ENCODE results near the gene KLHL24. TPM values are rescaled to one million over a fixed set of nuclear protein-coding genes. Genes with fewer than 3 reads are reported as not detected.
"Not testable (repeated sequence)": the region's sequence is repeated elsewhere in the genome, so short reads cannot be mapped to it uniquely, and the experiment has no call there.

Gene KLHL24
- total and polyA plus RNA-seq, 4 donors, result 26.2 to 162 (median 51.0) TPM

DNA sequence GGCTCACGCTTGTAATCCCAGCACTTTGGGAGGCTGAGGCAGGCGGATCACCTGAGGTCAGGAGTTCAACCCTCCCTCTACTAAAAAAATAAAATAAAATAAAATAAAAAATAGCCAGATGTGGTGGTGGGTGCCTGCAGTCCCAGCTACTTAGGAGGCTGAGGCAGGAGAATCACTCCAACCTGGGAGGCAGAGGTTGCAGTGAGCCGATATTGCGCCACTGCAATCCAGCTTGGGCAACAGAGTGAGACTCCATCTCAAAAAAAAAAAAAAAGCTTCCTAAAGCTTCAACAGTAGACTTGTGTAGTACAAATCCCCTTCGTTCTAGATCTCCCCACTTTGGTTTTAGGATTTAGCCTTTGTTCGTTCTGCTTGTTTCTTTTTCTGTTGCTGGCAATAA, 68.5 kb downstream of the KLHL24 start:
- not testable (repeated sequence) for H3K27ac ChIP-seq (ENCODE audit: low read depth, low read length); H3K4me3 ChIP-seq (ENCODE audit: low read depth, low read length); H3K9me3 ChIP-seq (ENCODE audit: control insufficient read depth, insufficient read depth, low read length); H3K27me3 ChIP-seq (ENCODE audit: control insufficient read depth, insufficient read depth, low read length); DNase-seq (ENCODE audit: low read depth in 4 of 6, low spot score in 6 of 6)
- H3K4me1 ChIP-seq (ENCODE audit: control insufficient read depth, insufficient read depth, low read length), result peaks cover 11% of the 10 kb centered on the region
- WGBS (ENCODE audit: insufficient coverage), result no CpG with 5 or more reads among the region's 6 CpGs
- H3K36me3 ChIP-seq (ENCODE audit: control insufficient read depth, insufficient read depth, low read length), result peaks cover 12% of the 10 kb centered on the region

- DNase-seq (ENCODE audit: low read depth in 4 of 6, low spot score in 6 of 6), result no peak
These were observed 74.8 kb downstream of the KLHL24 start for GRCh38 chr3:183710231-183710630.

DNA sequence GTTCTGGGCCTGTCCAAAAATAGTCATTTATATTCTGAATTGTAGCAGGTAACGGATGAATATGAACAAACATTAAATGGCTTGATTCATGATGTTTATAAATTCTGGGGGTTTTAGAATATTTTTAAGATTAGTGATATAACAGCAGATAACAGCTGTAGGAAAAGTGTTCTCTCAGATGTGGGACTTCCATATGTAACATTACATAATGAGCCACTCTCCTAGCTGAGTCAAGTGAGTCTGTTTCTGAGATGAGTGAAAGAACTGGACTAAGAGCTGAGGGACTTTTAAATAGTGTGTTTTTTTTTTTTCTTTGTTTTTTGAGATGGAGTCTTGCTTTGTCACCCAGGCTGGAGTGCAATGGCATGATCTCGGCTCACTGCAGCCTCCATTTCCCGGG, 76.1 kb downstream of the KLHL24 start:
- H3K4me1 ChIP-seq (ENCODE audit: control insufficient read depth, insufficient read depth, low read length), result no peaks in the 10 kb centered on the region
- 100% methylated on average over 3 of the region's 3 CpGs for WGBS (ENCODE audit: insufficient coverage)
- H3K4me3 ChIP-seq (ENCODE audit: low read depth, low read length), result no peak overlapping the region

More at GRCh38 chr3:183710231-183710630, 74.8 kb downstream of the KLHL24 start:
- no peaks in the 10 kb centered on the region for H3K9me3 ChIP-seq (ENCODE audit: control insufficient read depth, insufficient read depth, low read length)
- no peaks in the 10 kb centered on the region for H3K36me3 ChIP-seq (ENCODE audit: control insufficient read depth, insufficient read depth, low read length)
- H3K27me3 ChIP-seq (ENCODE audit: control insufficient read depth, insufficient read depth, low read length), result no peaks in the 10 kb centered on the region
- no peak overlapping the region for H3K4me3 ChIP-seq (ENCODE audit: low read depth, low read length)
- no peaks in the 10 kb centered on the region for H3K4me1 ChIP-seq (ENCODE audit: control insufficient read depth, insufficient read depth, low read length)
- no peak overlapping the region for H3K27ac ChIP-seq (ENCODE audit: low read depth, low read length)

DNA sequence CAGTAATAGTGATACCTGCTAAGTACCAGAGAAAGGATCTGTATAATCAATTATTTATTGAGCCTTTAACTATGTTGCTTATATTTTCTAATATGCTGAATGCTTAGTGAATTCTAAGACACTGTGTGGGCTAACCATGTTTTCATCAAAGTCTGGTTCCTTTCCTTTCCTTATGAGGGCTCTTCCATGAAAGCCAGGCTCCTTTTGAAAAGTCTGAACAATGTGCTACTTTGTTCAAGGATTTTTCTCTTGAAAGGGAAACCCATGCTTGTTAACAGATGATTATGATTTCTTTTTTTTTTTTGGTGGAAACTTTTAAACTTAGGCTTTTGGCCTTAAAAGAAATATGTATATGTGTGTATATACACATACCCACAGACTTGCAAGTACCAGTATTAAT, 79.2 kb downstream of the KLHL24 start:
- peaks cover 21% of the 10 kb centered on the region for H3K36me3 ChIP-seq (ENCODE audit: control insufficient read depth, insufficient read depth, low read length)
- H3K27me3 ChIP-seq (ENCODE audit: control insufficient read depth, insufficient read depth, low read length), result no peaks in the 10 kb centered on the region
- peak in 1 of 6 donors; percentile 9 for DNase-seq (ENCODE audit: low read depth in 4 of 6, low spot score in 6 of 6)
- no peaks in the 10 kb centered on the region for H3K4me1 ChIP-seq (ENCODE audit: control insufficient read depth, insufficient read depth, low read length)
- H3K27ac ChIP-seq (ENCODE audit: low read depth, low read length), result peak overlapping the region; percentile 75
- no peaks in the 10 kb centered on the region for H3K9me3 ChIP-seq (ENCODE audit: control insufficient read depth, insufficient read depth, low read length)
- H3K4me3 ChIP-seq (ENCODE audit: low read depth, low read length), result no peak overlapping the region

More for the DNA sequence above, 76.1 kb downstream of the KLHL24 start:
- Histone ChIP-seq H3K9me3 (ENCODE audit: control insufficient read depth, insufficient read depth, low read length) (no peaks in the 10 kb centered on the region), H3K36me3 (ENCODE audit: control insufficient read depth, insufficient read depth, low read length) (peaks cover 7% of the 10 kb centered on the region), H3K27ac (ENCODE audit: low read depth, low read length) (no peak overlapping the region), H3K27me3 (ENCODE audit: control insufficient read depth, insufficient read depth, low read length) (no peaks in the 10 kb centered on the region)
- DNase-seq (ENCODE audit: low read depth in 4 of 6, low spot score in 6 of 6), result no peak

GRCh38 chr3:183718012-183718411, 82.6 kb downstream of the KLHL24 start:
- H3K4me1 ChIP-seq (ENCODE audit: control insufficient read depth, insufficient read depth, low read length), result no peaks in the 10 kb centered on the region
- H3K4me3 ChIP-seq (ENCODE audit: low read depth, low read length), result no peak overlapping the region
- H3K9me3 ChIP-seq (ENCODE audit: control insufficient read depth, insufficient read depth, low read length), result no peaks in the 10 kb centered on the region
- no CpG with 5 or more reads among the region's 3 CpGs for WGBS (ENCODE audit: insufficient coverage)
- DNase-seq (ENCODE audit: low read depth in 4 of 6, low spot score in 6 of 6), result no peak
- H3K27ac ChIP-seq (ENCODE audit: low read depth, low read length), result no peak overlapping the region
- peaks cover 31% of the 10 kb centered on the region for H3K36me3 ChIP-seq (ENCODE audit: control insufficient read depth, insufficient read depth, low read length)
- H3K27me3 ChIP-seq (ENCODE audit: control insufficient read depth, insufficient read depth, low read length), result no peaks in the 10 kb centered on the region

DNA sequence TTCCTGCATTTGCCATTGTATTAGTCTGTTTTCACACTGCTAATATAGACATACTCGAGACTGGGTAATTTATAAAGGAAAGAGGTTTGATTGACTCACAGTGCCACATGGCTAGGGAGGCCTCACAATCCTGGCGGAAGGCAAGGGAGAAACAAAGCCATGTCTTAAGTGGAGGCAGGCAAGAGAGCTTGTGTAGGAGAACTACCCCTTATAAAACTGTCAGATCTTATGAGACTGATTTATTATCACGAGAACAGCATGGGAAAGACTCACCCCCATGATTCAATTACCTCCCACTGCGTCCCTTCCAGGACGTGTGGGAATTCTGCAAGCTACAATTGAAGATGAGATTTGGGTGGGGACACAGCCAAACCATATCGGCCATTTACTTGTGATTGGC, 90.0 kb downstream of the KLHL24 start:
- Histone ChIP-seq H3K4me1 (ENCODE audit: control insufficient read depth, insufficient read depth, low read length) (no peaks in the 10 kb centered on the region), H3K27ac (ENCODE audit: low read depth, low read length) (no peak overlapping the region), H3K27me3 (ENCODE audit: control insufficient read depth, insufficient read depth, low read length) (no peaks in the 10 kb centered on the region), H3K4me3 (ENCODE audit: low read depth, low read length) (no peak overlapping the region), H3K36me3 (ENCODE audit: control insufficient read depth, insufficient read depth, low read length) (peaks cover 42% of the 10 kb centered on the region), H3K9me3 (ENCODE audit: control insufficient read depth, insufficient read depth, low read length) (no peaks in the 10 kb centered on the region)
- no peak for DNase-seq (ENCODE audit: low read depth in 4 of 6, low spot score in 6 of 6)
- 40% methylated on average over 1 of the region's 6 CpGs for WGBS (ENCODE audit: insufficient coverage)

GRCh38 chr3:183728204-183728603, 92.8 kb downstream of the KLHL24 start:
- Histone ChIP-seq H3K27ac (ENCODE audit: low read depth, low read length) (no peak overlapping the region), H3K4me3 (ENCODE audit: low read depth, low read length) (no peak overlapping the region), H3K4me1 (ENCODE audit: control insufficient read depth, insufficient read depth, low read length) (no peaks in the 10 kb centered on the region), H3K36me3 (ENCODE audit: control insufficient read depth, insufficient read depth, low read length) (peaks cover 40% of the 10 kb centered on the region), H3K9me3 (ENCODE audit: control insufficient read depth, insufficient read depth, low read length) (no peaks in the 10 kb centered on the region), H3K27me3 (ENCODE audit: control insufficient read depth, insufficient read depth, low read length) (no peaks in the 10 kb centered on the region)
- no CpG with 5 or more reads among the region's 1 CpG for WGBS (ENCODE audit: insufficient coverage)
- no peak for DNase-seq (ENCODE audit: low read depth in 4 of 6, low spot score in 6 of 6)

- Histone ChIP-seq H3K27me3 (ENCODE audit: control insufficient read depth, insufficient read depth, low read length) (no peaks in the 10 kb centered on the region), H3K4me1 (ENCODE audit: control insufficient read depth, insufficient read depth, low read length) (no peaks in the 10 kb centered on the region), H3K9me3 (ENCODE audit: control insufficient read depth, insufficient read depth, low read length) (no peaks in the 10 kb centered on the region), H3K4me3 (ENCODE audit: low read depth, low read length) (no peak overlapping the region), H3K27ac (ENCODE audit: low read depth, low read length) (no peak overlapping the region), H3K36me3 (ENCODE audit: control insufficient read depth, insufficient read depth, low read length) (peaks cover 35% of the 10 kb centered on the region)
- WGBS (ENCODE audit: insufficient coverage), result no CpG with 5 or more reads among the region's 2 CpGs
- DNase-seq (ENCODE audit: low read depth in 4 of 6, low spot score in 6 of 6), result no peak
These were observed 94.9 kb downstream of the KLHL24 start for GRCh38 chr3:183730361-183730760.

DNA sequence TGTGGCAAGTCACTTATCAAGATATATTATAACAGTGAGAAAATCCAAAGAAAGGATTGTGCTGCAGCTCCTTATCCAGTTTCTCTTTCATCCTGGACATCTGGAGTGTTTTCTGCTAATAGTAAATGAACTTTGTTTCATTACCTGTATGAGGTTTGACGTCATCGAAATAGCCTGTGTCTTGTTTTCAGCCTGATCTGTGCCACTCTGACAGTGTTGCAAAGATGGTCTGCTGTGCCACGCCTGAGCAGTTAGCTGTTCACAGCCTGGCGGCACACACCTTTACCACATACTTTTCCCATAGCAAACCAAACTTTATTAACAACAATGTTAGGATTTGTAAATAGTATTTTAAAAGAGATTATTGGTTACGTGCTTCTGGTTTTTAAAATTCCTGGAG, 96.2 kb downstream of the KLHL24 start:
- DNase-seq (ENCODE audit: low read depth in 4 of 6, low spot score in 6 of 6), result no peak
- H3K36me3 ChIP-seq (ENCODE audit: control insufficient read depth, insufficient read depth, low read length), result peaks cover 37% of the 10 kb centered on the region
- H3K4me1 ChIP-seq (ENCODE audit: control insufficient read depth, insufficient read depth, low read length), result no peaks in the 10 kb centered on the region
- no peaks in the 10 kb centered on the region for H3K9me3 ChIP-seq (ENCODE audit: control insufficient read depth, insufficient read depth, low read length)
- H3K27me3 ChIP-seq (ENCODE audit: control insufficient read depth, insufficient read depth, low read length), result no peaks in the 10 kb centered on the region
- 100% methylated on average over 2 of the region's 5 CpGs for WGBS (ENCODE audit: insufficient coverage)
- no peak overlapping the region for H3K27ac ChIP-seq (ENCODE audit: low read depth, low read length)
- no peak overlapping the region for H3K4me3 ChIP-seq (ENCODE audit: low read depth, low read length)

GRCh38 chr3:183733553-183733952, 98.1 kb downstream of the KLHL24 start:
- H3K9me3 ChIP-seq (ENCODE audit: control insufficient read depth, insufficient read depth, low read length), result no peaks in the 10 kb centered on the region
- H3K27me3 ChIP-seq (ENCODE audit: control insufficient read depth, insufficient read depth, low read length), result no peaks in the 10 kb centered on the region
- peaks cover 32% of the 10 kb centered on the region for H3K36me3 ChIP-seq (ENCODE audit: control insufficient read depth, insufficient read depth, low read length)
- no peak for DNase-seq (ENCODE audit: low read depth in 4 of 6, low spot score in 6 of 6)
- H3K27ac ChIP-seq (ENCODE audit: low read depth, low read length), result no peak overlapping the region
- WGBS (ENCODE audit: insufficient coverage), result 100% methylated on average over 1 of the region's 7 CpGs
- H3K4me3 ChIP-seq (ENCODE audit: low read depth, low read length), result no peak overlapping the region
- no peaks in the 10 kb centered on the region for H3K4me1 ChIP-seq (ENCODE audit: control insufficient read depth, insufficient read depth, low read length)
